ENCODE data around the gene ACBD6.

DNA sequence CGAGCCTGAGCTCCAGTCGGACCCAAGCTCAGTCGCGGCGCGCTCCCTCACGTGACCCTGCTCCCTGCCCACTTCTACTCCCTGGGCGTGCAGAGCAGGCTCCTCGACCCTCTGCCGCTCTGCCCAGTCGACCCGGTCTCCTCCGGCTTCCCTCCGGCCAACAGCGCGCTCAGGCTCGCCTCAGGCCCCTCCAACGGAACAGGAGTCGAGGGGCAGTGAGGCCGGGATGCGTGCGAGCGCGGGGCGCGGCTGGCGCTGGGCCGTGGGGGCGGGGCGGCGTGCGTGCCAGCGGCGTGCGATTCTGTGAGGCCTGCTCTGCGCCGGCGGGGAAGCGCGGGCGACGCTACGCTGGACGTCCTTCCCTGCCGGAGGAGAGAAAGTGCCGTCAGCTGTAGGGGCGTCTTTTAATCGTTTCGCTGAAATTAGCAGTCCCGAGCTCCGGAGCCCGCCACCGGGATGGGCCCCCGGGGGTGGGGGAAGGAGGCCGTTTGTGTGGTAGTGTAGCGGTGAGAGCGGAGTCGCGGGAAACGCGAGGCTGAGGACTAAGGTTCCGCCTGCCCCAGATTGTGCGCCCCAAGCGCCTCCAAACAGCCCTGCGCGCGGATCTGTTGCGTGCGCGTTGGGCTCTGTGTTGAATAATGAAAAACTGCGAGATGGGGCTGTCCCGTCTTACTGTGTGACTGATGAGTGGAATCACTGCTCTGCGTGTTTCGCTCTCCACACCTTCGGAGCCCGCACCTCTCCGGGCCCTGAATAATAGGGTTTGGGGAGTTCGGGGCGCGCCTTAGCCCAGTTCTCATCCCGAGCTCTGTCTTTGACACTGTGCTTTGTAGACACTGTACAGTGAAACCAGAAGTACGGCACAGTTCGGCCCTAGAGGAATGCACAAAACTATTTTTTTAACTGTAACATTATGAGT, at the start of gene ACBD6:
- TF ChIP-seq, protein P1, sequence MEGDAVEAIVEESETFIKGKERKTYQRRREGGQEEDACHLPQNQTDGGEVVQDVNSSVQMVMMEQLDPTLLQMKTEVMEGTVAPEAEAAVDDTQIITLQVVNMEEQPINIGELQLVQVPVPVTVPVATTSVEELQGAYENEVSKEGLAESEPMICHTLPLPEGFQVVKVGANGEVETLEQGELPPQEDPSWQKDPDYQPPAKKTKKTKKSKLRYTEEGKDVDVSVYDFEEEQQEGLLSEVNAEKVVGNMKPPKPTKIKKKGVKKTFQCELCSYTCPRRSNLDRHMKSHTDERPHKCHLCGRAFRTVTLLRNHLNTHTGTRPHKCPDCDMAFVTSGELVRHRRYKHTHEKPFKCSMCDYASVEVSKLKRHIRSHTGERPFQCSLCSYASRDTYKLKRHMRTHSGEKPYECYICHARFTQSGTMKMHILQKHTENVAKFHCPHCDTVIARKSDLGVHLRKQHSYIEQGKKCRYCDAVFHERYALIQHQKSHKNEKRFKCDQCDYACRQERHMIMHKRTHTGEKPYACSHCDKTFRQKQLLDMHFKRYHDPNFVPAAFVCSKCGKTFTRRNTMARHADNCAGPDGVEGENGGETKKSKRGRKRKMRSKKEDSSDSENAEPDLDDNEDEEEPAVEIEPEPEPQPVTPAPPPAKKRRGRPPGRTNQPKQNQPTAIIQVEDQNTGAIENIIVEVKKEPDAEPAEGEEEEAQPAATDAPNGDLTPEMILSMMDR (conservative IDR thresholded peaks at IDR 0.05 in 1 of 2, IDR thresholded peaks at IDR 0.05 in 1 of 2; ENCODE audit: extremely low read depth in 1 of 2, insufficient read depth in 1 of 2, low read depth in 1 of 2, low read length in 2 of 2): peak in 1 of 2 donors; percentile 28
- no peak for TF ChIP-seq EZH2 (IDR thresholded peaks at IDR 0.05; ENCODE audit: borderline replicate concordance, low read length)

Data from mammary epithelial cell (primary cell).